ENCODE data around the gene PRPF19.

- TF ChIP-seq POLR2A (IDR thresholded peaks at IDR 0.05) (no peak), CTCF (IDR thresholded peaks at IDR 0.05) (no peak)
Observed at GRCh38 chr11:60937144-60937527, 30.8 kb upstream of the PRPF19 start.
